ENCODE data around the gene CPN1. TPM values are rescaled to one million over a fixed set of nuclear protein-coding genes. Genes with fewer than 3 reads are reported as not detected.

Gene CPN1
- total and polyA plus RNA-seq, 2 of the 8 experiments (the other 6 are each of a cell fraction or from before 2014, with no cell fraction given), result 0.15 to 0.20 TPM

DNA sequence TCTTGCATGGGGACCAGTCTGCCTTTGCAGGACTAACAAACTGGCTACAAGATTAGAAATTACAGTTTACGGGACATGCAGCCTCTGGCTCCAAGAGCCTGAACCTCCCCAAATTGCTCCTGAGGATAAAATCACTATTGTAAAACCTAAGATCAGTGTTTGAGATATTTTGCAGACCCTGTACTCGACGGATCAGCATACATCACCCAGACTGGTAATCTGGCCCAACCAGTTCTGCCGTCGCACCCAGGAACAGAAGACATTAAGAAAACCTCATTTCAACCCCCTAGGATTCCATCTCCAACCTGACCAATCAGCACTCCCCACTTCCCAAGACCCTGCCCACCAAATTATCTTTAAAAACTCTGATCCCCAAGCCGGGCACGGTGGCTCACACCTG is 44.8 kb downstream of the CPN1 start (continued):
- TF ChIP-seq PHF8 (conservative IDR thresholded peaks at IDR 0.05; ENCODE audit: low read depth, low read length) (no peak), SIN3A (conservative IDR thresholded peaks at IDR 0.05 in 1 of 2, IDR thresholded peaks at IDR 0.05 in 1 of 2; ENCODE audit: low read depth in 1 of 2, low read length in 2 of 2) (no peak), RXRA (IDR thresholded peaks at IDR 0.05; ENCODE audit: insufficient read depth, low read depth, low read length) (no peak), TBP (IDR thresholded peaks at IDR 0.05; ENCODE audit: low read depth, low read length) (no peak), BCL11A (IDR thresholded peaks at IDR 0.05; ENCODE audit: low read depth in 2 of 2, low read length in 2 of 2) (no peak), NRF1 (IDR thresholded peaks at IDR 0.05; ENCODE audit: low read depth, low read length) (no peak), TCF12 (IDR thresholded peaks at IDR 0.05; ENCODE audit: low read depth, low read length) (no peak)
